HCEC 1CT (cell line): ENCODE measurements around the gene DCHS2.

Experiments
- DNase-seq: peaks from one replicate; pipeline ENCODE4 v3.0.0-alpha.2; 2017

The DCHS2 gene

DNA sequence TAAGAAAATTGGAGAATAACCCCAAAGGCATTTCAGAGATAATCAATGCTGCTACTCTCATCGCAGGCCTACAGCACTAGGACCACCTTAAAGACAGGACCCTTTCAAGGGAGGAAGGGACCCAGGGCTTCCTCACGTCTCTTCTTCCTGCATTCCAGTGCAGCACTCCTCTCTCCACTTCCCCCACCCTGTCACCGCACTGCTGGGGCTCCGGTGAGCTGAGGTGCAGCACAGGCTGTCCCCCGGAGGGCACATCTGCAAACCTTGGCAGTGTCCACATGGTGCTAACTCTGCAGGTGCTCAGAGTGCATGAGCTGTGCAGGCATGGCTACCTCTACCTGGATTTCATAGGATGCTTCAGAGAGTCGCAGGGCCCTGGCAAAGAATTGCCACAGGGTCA lies 305.6 kb downstream of the DCHS2 start:
- no peak for DNase-seq

- DNase-seq = no peak
These were observed 307.4 kb downstream of the DCHS2 start for GRCh38 chr4:154184238-154184637.

DNA sequence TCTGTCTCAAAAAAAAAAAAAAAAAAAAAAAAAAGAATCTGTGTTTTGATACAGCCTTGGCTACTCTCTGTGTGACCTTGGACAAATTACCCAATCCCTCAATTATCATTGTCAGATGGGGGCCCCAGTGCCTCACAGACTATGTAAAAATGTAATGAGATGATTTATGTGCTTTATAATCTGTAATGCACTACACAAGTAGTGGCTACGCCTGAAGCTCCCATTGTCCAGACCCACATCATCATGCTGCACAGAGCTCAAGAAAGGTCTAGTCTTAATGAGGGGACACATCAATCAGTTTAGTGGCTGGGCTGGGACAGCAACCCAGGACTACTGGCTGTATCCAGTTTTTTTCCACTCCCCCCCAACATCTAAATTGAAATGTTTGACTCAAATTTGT lies 308.3 kb downstream of the DCHS2 start:
- no peak for DNase-seq
